ENCODE measurements around the gene ALOX12.

The ALOX12 gene

GRCh38 chr17:7026471-7027115 lies 30.7 kb downstream of the ALOX12 start:
- Histone ChIP-seq H2BK5ac (ENCODE audit: low read length) (no peak overlapping the region), H2BK120ac (ENCODE audit: low read depth, low read length) (no peak overlapping the region), H3K4me2 (ENCODE audit: low read length) (no peak overlapping the region), H2AK5ac (ENCODE audit: low read length) (no peak overlapping the region), H3K4me3 (ENCODE audit: low read length) (no peak overlapping the region), H4K5ac (ENCODE audit: low read length) (no peak overlapping the region), H3K79me2 (ENCODE audit: control insufficient read depth, insufficient read depth, low read length) (no peaks in the 10 kb centered on the region), H3K79me1 (ENCODE audit: low read length) (no peaks in the 10 kb centered on the region), H3K4ac (ENCODE audit: low read depth, low read length) (no peak overlapping the region), H4K8ac (ENCODE audit: low read depth, low read length) (no peak overlapping the region), H3K36me3 (ENCODE audit: control insufficient read depth, insufficient read depth, low read length) (no peaks in the 10 kb centered on the region), H2BK15ac (replicated peaks; ENCODE audit: low read depth) (no peak overlapping the region), H3K9ac (ENCODE audit: low read length) (no peak overlapping the region), H3K23ac (ENCODE audit: low read length) (no peak overlapping the region), H3K27ac (ENCODE audit: low read depth, low read length) (no peak overlapping the region), H3K4me1 (ENCODE audit: control insufficient read depth, low read depth, low read length) (peaks cover under 1% of the 10 kb centered on the region), H3K56ac (ENCODE audit: low read length) (no peak overlapping the region), H3K18ac (ENCODE audit: low read length) (no peak overlapping the region), H3K27me3 (ENCODE audit: insufficient read depth, low read length, poor library complexity) (no peaks in the 10 kb centered on the region)
- no peak for DNase-seq
- no CpG with 5 or more reads among the region's 29 CpGs for WGBS (ENCODE audit: extremely low coverage, insufficient coverage, low lambda C conversion rate)

- no peak overlapping the region for H3K4me3 ChIP-seq (ENCODE audit: low read length)
- no peak overlapping the region for H3K4me2 ChIP-seq (ENCODE audit: low read length)
- H3K9ac ChIP-seq (ENCODE audit: low read length) = no peak overlapping the region
- no peak overlapping the region for H2BK15ac ChIP-seq (replicated peaks; ENCODE audit: low read depth)
- H2AK5ac ChIP-seq (ENCODE audit: low read length) = no peak overlapping the region
- WGBS (ENCODE audit: extremely low coverage, insufficient coverage, low lambda C conversion rate) = no CpG with 5 or more reads among the region's 13 CpGs
- DNase-seq = no peak
- H4K5ac ChIP-seq (ENCODE audit: low read length) = no peak overlapping the region
- H2BK5ac ChIP-seq (ENCODE audit: low read length) = no peak overlapping the region
- H2BK120ac ChIP-seq (ENCODE audit: low read depth, low read length) = no peak overlapping the region
- H3K36me3 ChIP-seq (ENCODE audit: control insufficient read depth, insufficient read depth, low read length) = no peaks in the 10 kb centered on the region
- H3K4me1 ChIP-seq (ENCODE audit: control insufficient read depth, low read depth, low read length) = no peaks in the 10 kb centered on the region
- H3K27me3 ChIP-seq (ENCODE audit: insufficient read depth, low read length, poor library complexity) = no peaks in the 10 kb centered on the region
- H3K23ac ChIP-seq (ENCODE audit: low read length) = no peak overlapping the region
- no peak overlapping the region for H3K27ac ChIP-seq (ENCODE audit: low read depth, low read length)
- H3K18ac ChIP-seq (ENCODE audit: low read length) = no peak overlapping the region
- no peak overlapping the region for H3K4ac ChIP-seq (ENCODE audit: low read depth, low read length)
- no peak overlapping the region for H4K8ac ChIP-seq (ENCODE audit: low read depth, low read length)
- no peaks in the 10 kb centered on the region for H3K79me2 ChIP-seq (ENCODE audit: control insufficient read depth, insufficient read depth, low read length)
- H3K79me1 ChIP-seq (ENCODE audit: low read length) = no peaks in the 10 kb centered on the region
- H3K56ac ChIP-seq (ENCODE audit: low read length) = no peak overlapping the region
Observed at GRCh38 chr17:7027335-7027734, 31.5 kb downstream of the ALOX12 start.

- Histone ChIP-seq H3K23ac (ENCODE audit: low read length) (no peak overlapping the region), H2BK120ac (ENCODE audit: low read depth, low read length) (no peak overlapping the region), H3K56ac (ENCODE audit: low read length) (no peak overlapping the region), H3K18ac (ENCODE audit: low read length) (no peak overlapping the region), H3K36me3 (ENCODE audit: control insufficient read depth, insufficient read depth, low read length) (no peaks in the 10 kb centered on the region), H3K79me1 (ENCODE audit: low read length) (no peaks in the 10 kb centered on the region), H3K27ac (ENCODE audit: low read depth, low read length) (no peak overlapping the region), H3K4me1 (ENCODE audit: control insufficient read depth, low read depth, low read length) (no peaks in the 10 kb centered on the region), H2AK5ac (ENCODE audit: low read length) (no peak overlapping the region), H3K4me2 (ENCODE audit: low read length) (no peak overlapping the region), H3K4ac (ENCODE audit: low read depth, low read length) (no peak overlapping the region), H4K8ac (ENCODE audit: low read depth, low read length) (no peak overlapping the region), H4K5ac (ENCODE audit: low read length) (no peak overlapping the region), H3K4me3 (ENCODE audit: low read length) (no peak overlapping the region), H3K27me3 (ENCODE audit: insufficient read depth, low read length, poor library complexity) (no peaks in the 10 kb centered on the region), H2BK15ac (replicated peaks; ENCODE audit: low read depth) (no peak overlapping the region), H3K79me2 (ENCODE audit: control insufficient read depth, insufficient read depth, low read length) (no peaks in the 10 kb centered on the region), H2BK5ac (ENCODE audit: low read length) (no peak overlapping the region), H3K9ac (ENCODE audit: low read length) (no peak overlapping the region)
- no peak for DNase-seq
- no CpG with 5 or more reads among the region's 3 CpGs for WGBS (ENCODE audit: extremely low coverage, insufficient coverage, low lambda C conversion rate)
Observed at GRCh38 chr17:7029096-7029495, 33.2 kb downstream of the ALOX12 start.

- Histone ChIP-seq H3K4me1 (ENCODE audit: control insufficient read depth, low read depth, low read length) (no peaks in the 10 kb centered on the region), H3K36me3 (ENCODE audit: control insufficient read depth, insufficient read depth, low read length) (no peaks in the 10 kb centered on the region), H3K18ac (ENCODE audit: low read length) (no peak overlapping the region), H2BK120ac (ENCODE audit: low read depth, low read length) (no peak overlapping the region), H3K79me2 (ENCODE audit: control insufficient read depth, insufficient read depth, low read length) (no peaks in the 10 kb centered on the region), H3K79me1 (ENCODE audit: low read length) (no peaks in the 10 kb centered on the region), H3K27ac (ENCODE audit: low read depth, low read length) (no peak overlapping the region), H3K4me2 (ENCODE audit: low read length) (no peak overlapping the region), H2BK15ac (replicated peaks; ENCODE audit: low read depth) (no peak overlapping the region), H2AK5ac (ENCODE audit: low read length) (no peak overlapping the region), H3K27me3 (ENCODE audit: insufficient read depth, low read length, poor library complexity) (no peaks in the 10 kb centered on the region), H4K5ac (ENCODE audit: low read length) (no peak overlapping the region), H3K56ac (ENCODE audit: low read length) (no peak overlapping the region), H2BK5ac (ENCODE audit: low read length) (no peak overlapping the region), H4K8ac (ENCODE audit: low read depth, low read length) (no peak overlapping the region), H3K4me3 (ENCODE audit: low read length) (no peak overlapping the region), H3K23ac (ENCODE audit: low read length) (no peak overlapping the region), H3K9ac (ENCODE audit: low read length) (no peak overlapping the region), H3K4ac (ENCODE audit: low read depth, low read length) (no peak overlapping the region)
- DNase-seq = no peak
- WGBS (ENCODE audit: extremely low coverage, insufficient coverage, low lambda C conversion rate) = no CpG with 5 or more reads among the region's 8 CpGs
Observed at GRCh38 chr17:7029659-7030058, 33.8 kb downstream of the ALOX12 start.

- Histone ChIP-seq H3K4ac (ENCODE audit: low read depth, low read length) (peak overlapping the region; percentile 63), H2BK120ac (ENCODE audit: low read depth, low read length) (no peak overlapping the region), H3K27me3 (ENCODE audit: insufficient read depth, low read length, poor library complexity) (no peaks in the 10 kb centered on the region), H3K4me2 (ENCODE audit: low read length) (peak overlapping the region; percentile 57), H3K4me1 (ENCODE audit: control insufficient read depth, low read depth, low read length) (peaks cover 2% of the 10 kb centered on the region), H2AK5ac (ENCODE audit: low read length) (peak overlapping the region; percentile 66), H4K8ac (ENCODE audit: low read depth, low read length) (no peak overlapping the region), H3K79me2 (ENCODE audit: control insufficient read depth, insufficient read depth, low read length) (no peaks in the 10 kb centered on the region), H3K79me1 (ENCODE audit: low read length) (peaks cover 2% of the 10 kb centered on the region), H3K36me3 (ENCODE audit: control insufficient read depth, insufficient read depth, low read length) (no peaks in the 10 kb centered on the region), H3K27ac (ENCODE audit: low read depth, low read length) (peak overlapping the region; percentile 27), H2BK15ac (replicated peaks; ENCODE audit: low read depth) (no peak overlapping the region), H3K56ac (ENCODE audit: low read length) (peak overlapping the region; percentile 92), H3K4me3 (ENCODE audit: low read length) (peak overlapping the region; percentile 37), H3K9ac (ENCODE audit: low read length) (peak overlapping the region; percentile 76), H4K5ac (ENCODE audit: low read length) (no peak overlapping the region), H3K18ac (ENCODE audit: low read length) (peak overlapping the region; percentile 15), H2BK5ac (ENCODE audit: low read length) (peak overlapping the region; percentile 0), H3K23ac (ENCODE audit: low read length) (no peak overlapping the region)
- WGBS (ENCODE audit: extremely low coverage, insufficient coverage, low lambda C conversion rate) = no CpG with 5 or more reads among the region's 7 CpGs
- DNase-seq = no peak
Observed at GRCh38 chr17:7034955-7035590, 39.2 kb downstream of the ALOX12 start.
